Ecto neural progenitor cell (in vitro differentiated cells): ENCODE measurements around the gene ATP5MC3.

Experiments
- DNase-seq: peaks from one replicate; pipeline ENCODE4 v3.0.0-alpha.2; 2018; ENCODE audit warnings: low spot score

The ATP5MC3 gene

DNA sequence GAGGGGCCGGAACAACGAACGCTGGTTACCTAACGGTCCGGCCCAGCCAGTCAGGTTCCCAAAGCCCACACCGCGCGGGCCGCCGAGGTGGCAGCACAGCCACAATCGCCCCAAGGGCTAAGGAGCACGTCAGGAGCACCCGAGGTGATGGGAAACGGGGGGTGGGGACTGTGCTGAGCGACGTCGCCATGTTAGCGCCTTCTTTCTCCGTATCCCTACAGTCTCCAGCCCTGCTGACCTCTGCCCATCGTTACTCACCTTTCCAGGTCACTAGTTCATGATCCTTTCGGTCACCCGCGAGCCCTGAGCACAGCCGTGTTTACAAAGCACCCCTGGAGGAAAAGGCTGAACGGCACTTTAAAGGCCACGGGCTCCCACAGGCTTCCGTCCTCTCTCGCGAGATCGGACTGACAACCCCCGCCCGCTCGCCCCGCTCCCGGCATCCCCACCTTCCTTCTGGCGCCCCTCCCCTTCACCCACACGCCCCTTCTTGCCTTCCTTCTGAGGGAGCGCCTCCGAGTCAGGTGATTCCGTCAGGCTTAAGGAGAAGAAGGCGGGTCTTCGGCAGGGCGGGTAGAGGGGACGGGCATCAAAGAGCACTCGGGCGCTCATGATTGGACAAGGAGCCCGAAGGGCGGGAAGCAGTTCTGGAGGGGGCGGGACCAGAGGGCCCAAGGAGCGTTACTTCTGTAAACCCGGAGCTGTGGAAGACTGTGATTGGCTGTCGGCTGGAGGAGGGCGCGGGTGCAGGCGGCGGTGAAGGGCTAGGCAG, 13.5 kb downstream of the ATP5MC3 start, which contains the start of gene ATF2:
Gene ATF2 (minus strand): TSS at position 412 of the 772 bp plus-strand sequence. CDS start 31,760 bp downstream, outside the sequence.
- peak; percentile 98 for DNase-seq

DNA sequence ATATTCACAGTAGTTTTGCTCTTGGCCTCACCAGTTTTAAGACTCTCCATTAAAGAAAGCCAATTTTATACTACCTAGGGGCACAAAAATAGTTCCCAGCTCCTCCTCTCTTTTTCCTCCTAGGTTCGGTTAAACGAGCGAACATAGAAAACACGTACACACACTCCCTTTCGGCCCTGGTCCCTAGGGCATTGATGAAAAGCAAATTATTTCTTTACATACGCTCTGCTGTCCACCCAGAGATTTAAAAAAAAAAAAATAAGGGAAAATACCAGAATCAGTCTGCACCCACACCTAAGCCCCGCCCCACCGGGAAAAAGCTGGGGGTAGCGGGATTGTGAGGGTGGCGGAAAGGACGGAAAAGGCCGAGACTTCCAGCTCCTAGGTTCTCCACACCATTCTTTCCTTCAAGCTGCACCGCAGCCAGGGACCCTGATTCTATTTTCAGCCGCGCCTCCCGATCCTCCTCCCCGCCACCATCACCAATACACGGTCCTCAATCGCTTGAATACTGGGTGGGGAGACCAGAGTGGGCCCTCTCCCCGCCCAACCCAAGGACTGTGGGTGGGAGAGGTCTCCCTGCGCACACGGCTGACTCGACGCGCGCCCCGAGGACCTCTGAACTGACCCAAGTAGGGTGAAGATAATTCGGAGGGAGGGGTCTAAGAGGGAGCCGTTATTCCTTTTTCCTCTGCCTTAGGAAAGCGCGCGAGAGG, 14.3 kb downstream of the ATP5MC3 start:
- DNase-seq, result no peak

DNA sequence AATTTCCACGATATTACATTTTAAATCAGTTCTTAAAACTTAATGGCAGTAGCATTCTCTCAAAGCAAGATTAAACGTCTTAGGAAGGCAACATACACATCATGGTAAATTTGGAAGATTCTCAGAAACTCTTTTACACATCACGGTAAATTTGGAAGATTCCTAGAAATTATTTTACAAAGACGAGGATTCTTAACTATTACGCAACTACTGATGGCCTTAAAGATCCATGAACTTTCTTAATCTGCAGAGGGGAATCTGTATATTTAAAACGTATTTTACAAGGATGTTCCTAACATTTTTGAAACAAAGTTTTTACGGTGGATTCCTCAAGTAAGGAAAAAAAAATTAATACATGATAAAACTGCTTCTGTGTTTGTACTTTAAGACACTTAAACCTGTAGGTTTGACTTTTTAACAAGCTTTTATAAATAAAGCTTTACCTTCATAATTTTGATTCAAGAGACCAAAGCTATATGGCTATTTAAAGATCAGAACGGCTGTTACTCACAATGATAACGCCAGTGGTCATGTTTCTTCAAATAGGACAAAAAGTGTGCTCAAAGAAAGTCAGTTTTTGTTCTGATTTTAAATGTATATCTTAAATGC, 15.2 kb downstream of the ATP5MC3 start:
- DNase-seq, result no peak

DNA sequence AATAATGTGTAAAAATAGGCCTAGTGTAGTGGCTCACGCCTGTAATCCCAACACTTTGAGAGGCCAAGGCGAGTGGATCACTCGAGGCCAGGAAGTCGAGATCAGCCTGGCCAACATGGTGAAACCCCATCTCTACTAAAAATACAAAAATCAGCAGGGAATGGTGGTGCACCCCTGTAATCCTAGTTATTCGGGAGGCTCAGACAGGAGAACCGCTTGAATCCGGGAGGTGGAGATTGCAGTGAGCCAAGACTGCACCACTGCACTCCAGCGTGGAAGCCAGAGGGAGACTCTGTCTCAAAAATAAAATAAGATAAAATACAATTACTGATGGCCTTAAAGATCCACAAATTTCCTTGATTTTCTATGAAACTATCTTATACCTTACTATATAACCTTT, 17.3 kb downstream of the ATP5MC3 start:
- no peak for DNase-seq

DNA sequence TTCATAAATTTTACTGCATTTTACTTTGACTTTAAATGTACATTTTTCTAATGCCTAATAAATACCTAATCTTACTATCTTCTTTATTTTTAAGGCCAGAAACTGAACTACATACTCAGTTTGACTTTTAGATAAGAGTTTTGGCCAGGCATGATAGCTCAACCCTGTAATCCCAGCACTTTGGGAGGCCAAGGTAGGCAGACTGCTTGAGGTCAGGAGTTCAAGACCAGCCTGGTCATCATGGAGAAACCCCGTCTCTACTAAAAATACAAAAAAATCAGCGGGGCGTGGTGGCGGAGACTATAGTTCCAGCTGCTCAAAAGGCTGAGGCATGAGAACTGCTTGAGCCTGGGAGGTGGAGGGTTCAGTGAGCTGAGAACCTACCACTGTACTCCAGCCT, 22.6 kb downstream of the ATP5MC3 start:
- no peak for DNase-seq

DNA sequence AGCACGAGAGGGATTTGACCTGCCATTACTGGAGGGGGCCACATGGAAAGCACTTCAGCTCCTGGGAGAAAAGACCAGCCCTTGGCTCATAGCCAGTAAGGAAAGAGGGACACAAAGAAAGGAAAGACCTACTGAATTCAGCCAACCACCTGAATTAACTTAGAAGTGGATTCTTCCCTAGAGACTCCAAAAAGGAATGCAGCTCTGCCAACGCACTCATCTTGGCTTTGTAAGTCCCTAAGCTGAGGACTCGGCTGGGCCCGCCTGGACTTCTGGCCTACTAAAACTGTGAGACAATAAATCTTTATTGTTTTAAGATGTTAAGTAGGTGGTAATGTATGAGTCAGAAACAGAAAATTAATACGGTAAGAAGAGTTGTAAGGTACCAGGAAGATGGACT, 25.0 kb downstream of the ATP5MC3 start:
- no peak for DNase-seq

DNA sequence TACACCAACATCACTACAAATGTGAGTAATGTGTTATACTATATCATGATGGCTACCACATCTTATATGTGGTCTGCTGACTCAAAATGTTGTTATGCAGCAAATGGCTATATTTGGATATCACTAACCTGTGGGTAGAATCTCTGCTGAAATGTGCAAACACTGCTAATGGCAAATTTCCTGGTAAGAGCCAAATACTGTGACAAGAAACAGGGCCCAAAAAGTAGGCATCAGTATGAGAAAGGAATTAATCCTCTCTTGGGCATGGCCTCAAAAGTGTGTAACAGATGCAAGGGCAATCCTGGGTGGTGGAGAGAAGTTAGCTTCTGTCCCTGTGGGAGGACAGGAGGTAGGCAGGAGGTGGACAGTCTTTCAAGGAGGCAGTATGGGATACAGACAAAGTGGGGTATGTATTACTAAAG, 26.8 kb downstream of the ATP5MC3 start:
- no peak for DNase-seq

DNA sequence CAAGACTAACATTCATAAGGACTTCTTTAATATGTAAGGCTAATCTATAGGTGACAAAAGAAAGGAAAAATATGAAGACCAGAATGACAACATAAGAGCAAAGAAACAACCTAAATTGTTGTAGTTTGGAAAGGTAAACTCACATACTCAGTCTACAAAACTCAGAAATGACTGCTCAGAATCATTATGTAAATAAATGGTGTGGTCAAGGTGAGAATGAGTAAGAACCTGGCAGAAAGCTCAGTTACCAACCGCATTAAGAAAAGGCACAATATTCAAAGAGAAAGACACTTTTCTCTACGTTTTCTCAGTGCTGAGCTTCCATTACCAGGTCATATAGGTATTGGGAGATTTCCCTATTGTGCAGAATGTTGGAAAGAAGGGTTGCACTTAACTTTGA, 29.3 kb downstream of the ATP5MC3 start:
- no peak for DNase-seq

DNA sequence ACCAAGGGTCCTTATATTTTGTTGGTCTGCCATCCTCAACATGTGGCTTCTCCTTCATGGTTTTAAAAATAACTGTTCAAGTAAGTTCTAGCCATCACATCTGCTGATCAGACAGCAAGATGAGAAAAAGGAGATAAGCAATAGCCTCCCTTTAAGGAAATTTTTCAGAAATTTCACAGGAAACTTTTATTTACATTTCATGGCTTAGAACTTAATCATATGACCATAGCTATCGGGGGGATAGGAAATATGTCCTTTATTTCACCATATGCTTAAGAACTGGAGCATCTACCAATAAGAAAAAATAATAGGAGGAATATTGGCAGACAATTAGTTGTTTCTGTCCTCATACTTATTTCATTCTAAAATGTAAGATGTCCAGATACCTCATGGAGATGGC, 29.7 kb downstream of the ATP5MC3 start:
- no peak for DNase-seq

DNA sequence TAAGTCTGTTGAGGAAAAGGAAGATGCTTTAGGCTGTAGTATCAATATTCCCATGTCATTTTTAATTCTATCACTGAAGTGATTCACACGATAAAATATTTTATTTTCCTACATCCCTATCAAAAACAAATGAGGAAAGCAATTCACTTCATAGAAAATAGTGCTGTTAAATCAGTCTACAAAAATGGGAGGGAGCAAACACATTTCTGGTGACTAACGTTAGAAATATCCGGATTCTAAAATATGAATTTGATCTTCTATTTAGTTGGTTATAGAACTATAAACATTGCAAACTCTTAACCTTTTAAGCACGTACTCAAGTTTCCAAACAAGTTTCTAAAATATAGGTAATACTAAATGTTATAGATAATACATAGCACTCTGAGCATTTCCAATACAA, 34.3 kb downstream of the ATP5MC3 start:
- no peak for DNase-seq

DNA sequence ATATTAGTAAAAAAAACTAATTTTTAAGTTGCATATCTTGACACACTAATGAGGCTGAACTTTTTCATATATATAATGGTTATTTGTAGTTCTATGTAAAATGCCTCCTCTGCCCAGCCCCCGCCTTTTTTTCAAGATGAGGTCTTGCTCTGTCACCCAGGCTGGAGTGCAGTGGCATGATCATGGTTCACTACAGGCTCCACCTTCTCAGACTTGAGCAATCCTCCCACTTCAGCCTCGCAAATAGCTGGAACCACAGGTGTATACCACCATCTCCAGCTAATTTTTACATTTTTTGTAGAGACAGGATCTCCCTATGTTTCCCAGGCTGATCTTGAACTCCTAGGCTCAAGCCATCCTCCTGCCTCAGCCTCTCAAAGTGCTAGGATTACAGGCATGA, 37.8 kb downstream of the ATP5MC3 start:
- no peak for DNase-seq

DNA sequence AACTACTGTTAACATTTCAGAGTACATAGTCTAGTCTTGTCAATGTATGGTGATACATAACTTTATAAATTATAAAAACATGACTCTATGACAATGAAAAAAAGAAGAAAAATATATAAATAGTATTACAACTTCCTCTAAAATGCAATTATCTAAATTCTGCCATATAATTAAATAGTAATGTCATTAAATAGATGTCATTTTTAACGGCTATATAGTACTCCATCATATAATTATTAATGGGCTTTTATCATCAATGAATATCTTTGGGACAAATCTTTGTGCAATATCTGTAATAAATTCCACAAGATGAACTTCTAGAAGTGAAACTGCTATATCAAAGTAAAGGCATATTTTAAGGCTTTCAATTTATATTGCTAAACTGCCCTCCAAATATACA, 38.3 kb downstream of the ATP5MC3 start:
- no peak for DNase-seq

DNA sequence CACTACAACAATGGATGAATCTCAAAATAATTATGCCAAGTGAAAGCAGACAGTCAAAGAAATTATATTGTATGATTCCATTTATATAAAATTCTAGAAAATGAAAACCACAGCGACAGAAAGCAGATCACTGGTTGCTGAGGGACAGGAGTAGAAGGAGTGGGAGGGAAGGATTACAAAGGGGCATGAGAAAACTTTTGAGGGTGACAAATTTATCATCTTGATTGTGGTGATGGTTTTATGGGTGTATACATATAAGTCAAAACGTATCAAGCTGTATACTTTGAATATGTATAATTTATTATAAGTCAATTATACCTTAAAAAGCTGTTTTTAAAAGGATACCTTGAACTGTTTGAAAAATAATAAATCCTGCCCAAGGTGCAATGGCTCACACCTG, 41.2 kb downstream of the ATP5MC3 start:
- DNase-seq, result no peak

DNA sequence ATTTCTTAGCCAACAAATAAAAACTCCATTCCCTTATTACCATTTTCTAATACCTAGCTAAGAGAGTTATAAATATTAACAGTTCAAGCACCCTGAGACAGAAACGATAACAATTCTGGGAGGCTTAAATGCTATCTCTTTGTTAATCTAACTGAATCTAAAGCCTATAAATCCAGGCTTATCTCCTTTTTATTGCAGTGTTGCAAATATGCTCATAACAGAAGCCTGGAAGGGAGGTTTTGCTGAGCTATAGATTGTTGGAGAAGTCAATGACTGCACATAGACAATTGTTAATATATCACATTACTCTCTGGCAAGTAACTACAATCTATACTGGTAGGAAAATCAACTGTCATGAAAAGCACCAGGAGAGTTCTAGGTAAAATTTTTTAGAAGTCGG, 43.7 kb downstream of the ATP5MC3 start:
- DNase-seq, result no peak

DNA sequence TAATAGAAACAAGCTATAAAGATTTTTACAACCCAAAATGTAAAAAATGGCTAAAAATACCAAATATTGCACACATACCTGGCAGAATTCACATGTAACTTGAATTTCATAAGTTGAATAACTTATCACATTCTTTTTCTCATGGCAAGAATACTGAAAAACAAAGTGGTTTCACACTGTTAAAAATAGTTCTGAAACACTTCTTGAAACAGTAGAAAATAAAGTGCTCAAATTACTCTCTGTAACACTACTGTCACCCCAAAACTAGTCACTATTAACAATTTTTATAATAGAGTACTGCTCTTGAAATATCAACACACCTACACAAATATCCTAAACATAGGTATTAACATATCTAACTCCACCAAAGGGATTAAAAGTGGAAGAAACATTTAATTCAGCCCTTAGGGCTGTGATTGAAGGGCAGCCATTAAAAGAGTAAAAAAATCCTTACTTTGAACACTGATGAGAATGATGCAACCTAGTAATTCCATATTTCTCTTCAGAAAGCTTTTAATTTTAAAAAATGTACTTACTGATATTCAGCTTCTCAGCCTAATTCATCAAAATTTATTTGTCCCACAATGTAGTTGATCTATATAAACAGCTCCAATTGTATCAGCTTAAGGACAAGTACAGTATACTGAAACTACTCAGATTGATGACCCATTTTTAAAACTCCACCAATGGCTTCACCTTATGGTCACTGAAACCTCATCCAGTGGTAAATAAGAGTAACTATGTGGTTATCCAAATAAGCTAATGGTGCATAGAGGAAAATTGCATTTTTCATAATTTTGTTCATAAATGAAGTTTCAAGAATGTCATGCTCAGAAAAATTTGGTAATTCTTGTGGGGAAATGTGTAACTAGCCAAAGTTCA, 44.9 kb downstream of the ATP5MC3 start:
- no peak for DNase-seq

DNA sequence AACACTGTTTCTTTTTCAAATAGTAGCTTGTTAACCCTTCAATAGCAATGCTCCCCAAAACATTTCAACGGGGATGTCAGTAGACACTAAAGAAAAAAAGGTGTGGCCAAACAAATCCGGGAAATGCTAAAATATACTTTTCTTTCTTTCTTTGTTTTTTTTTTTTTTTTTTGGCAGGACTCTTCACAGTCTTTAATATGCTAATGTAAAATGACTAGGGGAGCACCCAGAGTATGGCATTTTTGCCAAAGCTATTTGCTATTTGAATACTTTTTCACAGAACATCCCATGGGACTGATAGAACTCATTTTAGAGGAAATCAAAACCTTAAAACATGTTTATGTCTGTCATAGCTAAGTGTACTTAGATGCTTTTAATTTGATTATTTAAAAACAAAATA, 45.6 kb downstream of the ATP5MC3 start:
- no peak for DNase-seq

DNA sequence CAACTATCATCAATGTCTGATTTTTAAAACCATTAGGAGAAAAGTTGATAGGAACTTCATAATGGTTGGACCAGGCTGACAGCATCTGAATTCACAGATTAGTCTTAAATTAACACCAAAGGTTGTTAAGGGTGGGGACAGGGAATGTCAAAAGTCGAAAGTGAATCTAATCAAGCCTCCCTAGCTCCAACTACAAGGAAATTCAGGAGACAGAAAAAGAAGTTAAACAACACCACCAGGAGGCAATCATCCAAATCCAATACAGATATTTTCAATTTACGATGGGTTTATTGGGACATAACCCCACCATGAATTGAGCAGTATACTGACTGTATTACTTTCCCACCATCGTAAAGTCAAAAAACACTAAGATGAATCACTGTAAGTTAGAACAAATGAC, 46.3 kb downstream of the ATP5MC3 start:
- DNase-seq, result no peak

DNA sequence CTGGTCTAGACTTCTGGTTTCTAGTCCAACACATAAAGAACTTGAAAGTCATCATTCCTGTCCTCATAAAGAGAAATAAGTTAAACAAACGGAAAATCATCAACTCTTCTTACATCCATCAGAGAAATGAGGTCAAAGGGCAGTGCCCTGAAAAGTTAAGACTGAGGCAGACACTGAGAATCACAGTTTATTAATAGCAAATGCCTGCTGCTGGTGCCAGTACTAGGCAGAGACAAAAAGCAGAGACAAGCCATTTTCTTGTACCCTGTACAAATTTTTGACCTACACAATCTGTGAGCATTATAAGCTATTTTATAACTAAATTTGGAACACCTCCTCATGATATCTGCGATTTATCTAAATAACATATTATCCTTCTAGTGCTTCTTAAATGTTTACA, 50.3 kb downstream of the ATP5MC3 start:
- DNase-seq, result no peak

DNA sequence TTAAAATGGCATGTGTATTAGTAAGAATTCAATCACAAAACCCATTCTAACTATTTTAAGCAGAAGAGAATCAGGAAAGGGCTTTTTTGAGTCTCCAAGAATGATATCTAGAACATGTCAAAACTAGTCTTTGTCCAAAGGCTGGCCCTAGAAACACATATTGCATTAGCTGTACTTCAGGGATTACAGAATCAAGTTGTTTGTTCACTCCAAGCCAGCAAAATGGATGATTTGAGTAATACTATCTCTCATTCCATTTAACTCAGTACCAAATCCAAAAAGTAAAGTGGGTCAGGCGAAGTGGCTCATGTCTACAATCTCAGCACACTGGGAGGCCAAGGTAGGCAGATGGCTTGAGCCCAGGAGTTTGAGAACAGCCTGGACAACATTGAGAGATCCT, 54.8 kb downstream of the ATP5MC3 start:
- DNase-seq, result no peak
